Thyroid gland (tissue), 4 donors: ENCODE results near the gene NOP16.

Experiments
- POLR2A ChIP-seq, 2 donors: fragments of 450-650 bp; IDR thresholded peaks; one replicate each; pipeline ENCODE4 v1.6.1; 2017; ENCODE audit warnings: antibody characterized with exemption in 2 of 2, mild to moderate bottlenecking in 2 of 2, moderate library complexity in 1 of 2
- TF ChIP-seq, protein P1 (sequence below), 6 experiments: fragments of 200-600 bp in 3 of 6; fragments of 450-650 bp in 3 of 6; sonication (generic) in 3 of 6; IDR thresholded peaks; one replicate each; pipeline ENCODE4 v1.5.1; 2016 to 2019; ENCODE audit warnings: antibody characterized with exemption in 6 of 6, mild to moderate bottlenecking in 2 of 6, inconsistent platforms in 1 of 6, moderate library complexity in 1 of 6

GRCh38 chr5:176405656-176406435 lies 17.4 kb upstream of the NOP16 start:
- TF ChIP-seq, protein P1, sequence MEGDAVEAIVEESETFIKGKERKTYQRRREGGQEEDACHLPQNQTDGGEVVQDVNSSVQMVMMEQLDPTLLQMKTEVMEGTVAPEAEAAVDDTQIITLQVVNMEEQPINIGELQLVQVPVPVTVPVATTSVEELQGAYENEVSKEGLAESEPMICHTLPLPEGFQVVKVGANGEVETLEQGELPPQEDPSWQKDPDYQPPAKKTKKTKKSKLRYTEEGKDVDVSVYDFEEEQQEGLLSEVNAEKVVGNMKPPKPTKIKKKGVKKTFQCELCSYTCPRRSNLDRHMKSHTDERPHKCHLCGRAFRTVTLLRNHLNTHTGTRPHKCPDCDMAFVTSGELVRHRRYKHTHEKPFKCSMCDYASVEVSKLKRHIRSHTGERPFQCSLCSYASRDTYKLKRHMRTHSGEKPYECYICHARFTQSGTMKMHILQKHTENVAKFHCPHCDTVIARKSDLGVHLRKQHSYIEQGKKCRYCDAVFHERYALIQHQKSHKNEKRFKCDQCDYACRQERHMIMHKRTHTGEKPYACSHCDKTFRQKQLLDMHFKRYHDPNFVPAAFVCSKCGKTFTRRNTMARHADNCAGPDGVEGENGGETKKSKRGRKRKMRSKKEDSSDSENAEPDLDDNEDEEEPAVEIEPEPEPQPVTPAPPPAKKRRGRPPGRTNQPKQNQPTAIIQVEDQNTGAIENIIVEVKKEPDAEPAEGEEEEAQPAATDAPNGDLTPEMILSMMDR (IDR thresholded peaks at IDR 0.05) = no peak
- TF ChIP-seq POLR2A (IDR thresholded peaks at IDR 0.05) = no peak
